Measurements from ENCODE around the gene ELAVL3.

DNA sequence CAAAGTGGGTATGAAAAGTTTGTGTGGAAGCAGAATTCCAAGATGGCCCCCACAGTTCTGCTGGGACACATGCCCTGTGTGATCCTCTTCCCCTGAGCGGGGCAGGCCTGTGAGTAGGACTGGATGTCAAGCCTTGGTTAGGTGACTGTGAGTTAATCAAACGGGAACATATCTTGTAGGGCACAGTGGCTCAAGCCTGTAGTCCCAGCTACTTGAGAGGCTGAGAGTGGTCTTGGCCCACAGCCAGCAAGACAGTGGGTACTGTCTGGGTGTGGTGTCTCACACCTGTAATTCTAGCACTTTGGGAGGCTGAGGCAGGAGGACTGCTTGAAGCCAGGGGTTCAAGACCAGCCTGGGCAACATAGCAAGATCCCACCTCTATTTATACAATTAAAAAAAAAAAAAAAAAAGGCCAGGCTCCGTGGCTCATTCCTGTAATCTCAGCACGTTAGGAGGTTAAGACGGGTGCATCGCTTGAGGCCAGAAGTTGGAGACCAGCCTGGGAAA is 18.4 kb upstream of the ELAVL3 start:
- TF ChIP-seq POLR2A (IDR thresholded peaks at IDR 0.05) (no peak), CTCF (IDR thresholded peaks at IDR 0.05) (no peak)

Measured in Peyer's patch (tissue), 4 donors.